Cardiac muscle cell (in vitro differentiated cells and primary cell): Measurements from ENCODE around the gene GASK1A. TPM values are rescaled to one million over a fixed set of nuclear protein-coding genes. Genes with fewer than 3 reads are reported as not detected.

Experiments used
- DNase-seq, 2 donors: peaks; one replicate each; pipeline versions ENCODE4 v3.0.0 to v3.0.0-alpha.2; 2010 to 2017; ENCODE audit warnings: low read depth in 1 of 2, low spot score in 1 of 2
- H3K27ac ChIP-seq: fragments of 200-600 bp; sonication (generic); 2 replicates; pipeline ENCODE4 v1.5.1; 2016
- H3K27me3 ChIP-seq: fragments of 200-600 bp; sonication (generic); 2 replicates; pipeline ENCODE4 v1.6.0; 2016; ENCODE audit warnings: control low read depth
- H3K36me3 ChIP-seq: fragments of 200-600 bp; sonication (generic); 2 replicates; pipeline ENCODE4 v1.5.1; 2016; ENCODE audit warnings: control low read depth
- H3K4me1 ChIP-seq: fragments of 200-600 bp; sonication (generic); 2 replicates; pipeline ENCODE4 v1.8.1; 2017; ENCODE audit warnings: low read depth, mild to moderate bottlenecking, mixed run types
- H3K4me3 ChIP-seq: fragments of 200-600 bp; sonication (generic); 2 replicates; pipeline ENCODE4 v1.5.1; 2016; ENCODE audit warnings: mild to moderate bottlenecking
- H3K9me3 ChIP-seq: fragments of 200-600 bp; sonication (generic); 2 replicates; pipeline ENCODE4 v1.5.1; 2017; ENCODE audit warnings: low read depth, mild to moderate bottlenecking, control low read depth
- CTCF ChIP-seq: IDR thresholded peaks from 2 replicates; pipeline ENCODE4 v1.5.1; 2012; ENCODE audit warnings: low read depth, mild to moderate bottlenecking, low read length
- polyA plus RNA-seq: library from polyadenylated mRNA; unstranded; fragments of >200 nt; fragmentation: Nextera tagmentation; extraction: Ambion mirVana; gene quantifications from 2 replicates; pipeline ENCODE4 v1.2.1, GENCODE V29; 2016
- total RNA-seq: library from RNA; depleted of rRNA; stranded (reverse); fragments of >200 nt; gene quantifications from 2 replicates; pipeline ENCODE4 v1.2.3, GENCODE V29; 2016

The GASK1A gene
- total and polyA plus RNA-seq, 2 experiments from 2014 or later, result 0.66 to 0.80 TPM

GRCh38 chr3:43096761-43097160, 117.7 kb downstream of the GASK1A start:
- no peaks in the 10 kb centered on the region for H3K9me3 ChIP-seq
- H3K4me1 ChIP-seq, result no peaks in the 10 kb centered on the region
- no peak overlapping the region for H3K4me3 ChIP-seq
- TF ChIP-seq CTCF, result no peak
- H3K27ac ChIP-seq, result no peak overlapping the region
- H3K27me3 ChIP-seq, result no peaks in the 10 kb centered on the region
- H3K36me3 ChIP-seq, result no peaks in the 10 kb centered on the region
- DNase-seq, result no peak

GRCh38 chr3:43097400-43098080, 118.4 kb downstream of the GASK1A start:
- TF ChIP-seq CTCF, result no peak
- DNase-seq, result no peak
- H3K4me3 ChIP-seq, result no peak overlapping the region
- no peaks in the 10 kb centered on the region for H3K36me3 ChIP-seq
- no peaks in the 10 kb centered on the region for H3K27me3 ChIP-seq
- peaks cover 2% of the 10 kb centered on the region for H3K4me1 ChIP-seq
- H3K27ac ChIP-seq, result no peak overlapping the region
- H3K9me3 ChIP-seq, result no peaks in the 10 kb centered on the region

GRCh38 chr3:43098761-43099160, 119.7 kb downstream of the GASK1A start:
- Histone ChIP-seq H3K9me3 (no peaks in the 10 kb centered on the region), H3K36me3 (no peaks in the 10 kb centered on the region), H3K27me3 (no peaks in the 10 kb centered on the region), H3K4me1 (peaks cover 14% of the 10 kb centered on the region), H3K27ac (no peak overlapping the region), H3K4me3 (no peak overlapping the region)
- TF ChIP-seq CTCF, result no peak
- no peak for DNase-seq

GRCh38 chr3:43102773-43103480, 123.8 kb downstream of the GASK1A start:
- Histone ChIP-seq H3K27me3 (peaks cover 17% of the 10 kb centered on the region), H3K4me3 (no peak overlapping the region), H3K36me3 (no peaks in the 10 kb centered on the region), H3K27ac (peak overlapping the region; percentile 69), H3K9me3 (no peaks in the 10 kb centered on the region), H3K4me1 (peaks cover 14% of the 10 kb centered on the region)
- TF ChIP-seq CTCF, result no peak
- DNase-seq, result peak; percentile 37 to 53

- Histone ChIP-seq H3K4me3 (no peak overlapping the region), H3K4me1 (peaks cover 14% of the 10 kb centered on the region), H3K27me3 (peaks cover 19% of the 10 kb centered on the region), H3K36me3 (no peaks in the 10 kb centered on the region), H3K27ac (no peak overlapping the region), H3K9me3 (no peaks in the 10 kb centered on the region)
- DNase-seq, result no peak
- no peak for TF ChIP-seq CTCF
Observed at GRCh38 chr3:43104039-43104438, 124.9 kb downstream of the GASK1A start.
